Measurements from ENCODE around the gene CPSF7.

- TF ChIP-seq, protein P1, sequence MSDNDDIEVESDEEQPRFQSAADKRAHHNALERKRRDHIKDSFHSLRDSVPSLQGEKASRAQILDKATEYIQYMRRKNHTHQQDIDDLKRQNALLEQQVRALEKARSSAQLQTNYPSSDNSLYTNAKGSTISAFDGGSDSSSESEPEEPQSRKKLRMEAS (IDR thresholded peaks at IDR 0.05): no peak
- TF ChIP-seq CREB1 (IDR thresholded peaks at IDR 0.05; ENCODE audit: low read depth): no peak
- no peak for TF ChIP-seq EP300 (IDR thresholded peaks at IDR 0.05; ENCODE audit: borderline replicate concordance)
- no peak for TF ChIP-seq TAF1 (IDR thresholded peaks at IDR 0.05; ENCODE audit: low read depth)
- no peak for TF ChIP-seq EGR1 (IDR thresholded peaks at IDR 0.05)
- TF ChIP-seq RAD21 (IDR thresholded peaks at IDR 0.05; ENCODE audit: low read depth): no peak
- no peak for TF ChIP-seq REST (IDR thresholded peaks at IDR 0.05; ENCODE audit: low read depth)
- no peak for TF ChIP-seq ZBTB7A (IDR thresholded peaks at IDR 0.05; ENCODE audit: low read depth)
- TF ChIP-seq TEAD4 (IDR thresholded peaks at IDR 0.05): no peak
Measured at GRCh38 chr11:61377461-61378160, 52.2 kb downstream of the CPSF7 start.
